Endothelial cell of umbilical vein (primary cell): ENCODE data around the gene ST3GAL4.

Source experiments
- MAX ChIP-seq: IDR thresholded peaks from 2 replicates; pipeline ENCODE4 v1.6.1; 2011; ENCODE audit not compliant: insufficient read depth, insufficient read length
- POLR2AphosphoS5 ChIP-seq: IDR thresholded peaks from 2 replicates; pipeline ENCODE4 v1.6.1; 2012; ENCODE audit warnings: low read depth, mild to moderate bottlenecking, control low read depth, low read length, moderate library complexity; ENCODE audit not compliant: insufficient read depth

DNA sequence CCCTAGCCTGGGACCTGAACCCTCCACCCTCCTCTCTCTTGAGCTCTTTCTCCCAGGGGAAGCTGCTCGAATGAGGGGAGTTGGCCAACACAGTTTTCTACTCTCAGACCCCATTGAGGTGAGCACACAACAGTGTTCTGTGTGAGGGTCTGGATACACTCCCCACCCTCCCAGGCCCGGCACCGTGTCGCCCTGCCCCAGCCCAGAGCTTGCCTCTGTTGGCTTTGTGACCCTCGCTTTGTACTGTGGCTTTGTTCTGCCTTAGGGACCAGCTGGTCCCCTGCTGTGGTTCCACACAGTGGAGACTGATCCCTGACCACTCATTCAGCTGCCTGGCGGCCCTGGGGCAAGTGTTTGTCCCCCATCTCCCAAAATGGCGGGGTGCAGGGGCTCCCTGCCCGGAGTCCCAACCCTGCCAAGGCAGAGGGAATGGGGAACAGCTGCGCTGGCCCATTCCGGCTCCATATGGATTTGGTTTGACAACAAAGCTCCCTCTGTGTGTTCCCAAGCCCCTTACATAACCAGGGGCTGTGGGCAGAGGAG lies 8.3 kb downstream of the ST3GAL4 start:
- TF ChIP-seq MAX = no peak
- TF ChIP-seq POLR2AphosphoS5 = no peak
